Right cardiac atrium (tissue), 5 donors: ENCODE measurements around the gene LAMP2. TPM values are rescaled to one million over a fixed set of nuclear protein-coding genes. Genes with fewer than 3 reads are reported as not detected.

ENCODE experiments used
- ATAC-seq, 2 donors: fragments of 200-7000 bp; cut with Tn5 transposase; one replicate each; pipeline versions ENCODE4 v1.8.0 to v1.9.1; 2020; ENCODE audit warnings: moderate library complexity in 2 of 2, mild to moderate bottlenecking in 1 of 2
- DNase-seq, 3 donors: peaks; one replicate each; pipeline ENCODE4 v3.0.0-alpha.2; 2020
- H3K27ac ChIP-seq: one replicate; pipeline ENCODE4 v1.5.1; 2013; ENCODE audit warnings: mild to moderate bottlenecking, low read length, control low read depth, moderate library complexity
- H3K27me3 ChIP-seq: one replicate; pipeline ENCODE4 v1.6.1; 2013; ENCODE audit not compliant: control insufficient read depth, insufficient read depth
- H3K4me1 ChIP-seq: one replicate; pipeline ENCODE4 v1.6.1; 2013; ENCODE audit warnings: low read length; ENCODE audit not compliant: control insufficient read depth, insufficient read depth
- H3K4me3 ChIP-seq: one replicate; pipeline ENCODE4 v1.5.1; 2013; ENCODE audit warnings: low read length, control low read depth
- H3K9me3 ChIP-seq: one replicate; pipeline ENCODE4 v1.6.1; 2013; ENCODE audit warnings: low read length; ENCODE audit not compliant: control insufficient read depth
- WGBS: extraction: QIAGEN DNeasy Blood & Tissue Kit; methylation state at CpG from one replicate; pipeline ENCODE4 v1.1.7; 2013; 5-methylcytosine and 5-hydroxymethylcytosine counted together
- intact Hi-C, 4 donors: fragments of 100-400 bp; cut with DNase I; formaldehyde crosslinking; loops; one replicate each; pipeline versions ENCODE4 v1.11.0 to v1.14.0; 2022 to 2023
- polyA plus RNA-seq: library from polyadenylated mRNA; stranded (reverse); fragments of 200-250 nt; gene quantifications from one replicate; pipeline ENCODE4 v1.2.3, GENCODE V29; 2013
- total RNA-seq, 4 donors: library from RNA; stranded (reverse); fragmentation: NEBNext Ultra II Directional; extraction: Animal tissue kit (Norgen Biotek cat#: 25700); gene quantifications; one replicate each; pipeline ENCODE4 v1.2.1, GENCODE V29; 2021
- donor health status: healthy with polysubstance abuse.
- donor health status: DM: no; HTN: yes; CAD: no.
- donor health status: DM: no; HTN: no; CAD: no.
- donor health status: DM: no; HTN: yes; CAD: no; lungs with severe emphysema.
- donor health status: DM: yes; HTN: yes; CAD: no.

LAMP2 gene
- total and polyA plus RNA-seq, 5 donors: 37.6 to 80.0 (median 74.7) TPM

DNA sequence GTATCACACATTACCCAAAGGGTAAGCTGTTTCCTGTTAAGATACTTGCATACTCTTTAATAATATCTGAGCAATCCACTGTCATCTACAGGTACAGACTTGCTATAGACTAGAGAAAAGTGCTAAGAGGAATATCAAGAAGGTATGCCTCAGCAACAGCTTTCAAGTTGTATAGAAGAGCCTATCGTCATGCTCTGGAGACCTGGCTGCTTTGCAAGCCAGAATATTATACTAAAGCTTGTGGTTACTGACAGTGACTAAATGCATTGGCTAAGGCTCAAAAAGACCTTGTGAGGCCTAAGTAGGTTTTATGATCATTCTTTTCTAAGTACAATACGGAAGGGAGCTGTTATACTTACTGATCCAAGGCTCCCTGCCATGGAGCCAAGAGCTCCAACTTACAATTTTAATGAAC is 11.3 kb downstream of the LAMP2 start:
- Histone ChIP-seq H3K9me3 (no peaks in the 10 kb centered on the region), H3K4me1 (peaks cover 2% of the 10 kb centered on the region), H3K27me3 (no peaks in the 10 kb centered on the region), H3K4me3 (no peak overlapping the region), H3K27ac (no peak overlapping the region)
- DNase-seq (no peak), ATAC-seq (no peak)
- 27% methylated on average over 2 of the region's 2 CpGs for WGBS
- intact Hi-C loops: no loop called here

DNA sequence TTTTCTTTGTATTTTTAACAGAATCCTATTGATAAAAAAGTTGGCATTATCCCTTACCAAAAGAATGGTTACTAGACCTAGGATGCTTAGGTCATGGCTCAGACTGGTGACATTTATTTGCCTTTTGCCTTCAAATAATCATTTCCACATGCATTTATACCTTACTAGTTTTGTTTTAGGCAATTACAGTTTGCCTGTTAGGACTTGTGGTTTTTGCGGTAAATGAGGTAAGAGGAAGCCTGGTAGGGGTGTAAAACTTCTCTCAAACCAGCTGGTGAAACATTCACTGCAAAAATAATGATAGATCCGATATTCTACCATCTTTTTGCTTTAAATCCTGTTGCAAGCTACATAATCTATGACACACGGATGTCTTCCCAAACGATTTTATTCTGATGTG is 12.1 kb downstream of the LAMP2 start:
- no peaks in the 10 kb centered on the region for H3K27me3 ChIP-seq
- WGBS: 68% methylated on average over 4 of the region's 4 CpGs
- H3K4me3 ChIP-seq: no peak overlapping the region
- no peak for ATAC-seq
- H3K9me3 ChIP-seq: no peaks in the 10 kb centered on the region
- no peak for DNase-seq
- intact Hi-C loops: no loop called here
- no peak overlapping the region for H3K27ac ChIP-seq
- H3K4me1 ChIP-seq: peaks cover 2% of the 10 kb centered on the region

DNA sequence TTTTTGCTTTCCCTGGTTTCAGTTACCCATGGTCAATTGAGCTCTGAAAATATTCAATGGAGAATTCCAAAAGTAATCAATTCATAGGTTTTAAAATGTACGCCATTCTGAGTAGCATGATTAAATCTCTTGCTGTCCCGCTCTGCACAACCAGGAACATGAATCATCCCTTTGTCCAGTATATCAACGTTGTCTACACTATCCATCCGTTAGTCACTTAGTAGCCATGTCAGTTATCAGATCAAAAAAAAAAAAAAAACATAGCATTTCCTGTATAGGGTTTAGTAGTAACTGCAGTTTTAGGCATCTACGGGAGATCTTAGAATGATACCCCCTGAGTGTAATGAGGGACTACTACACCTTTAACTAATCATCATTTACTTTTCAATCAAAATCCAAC is 15.1 kb downstream of the LAMP2 start:
- Histone ChIP-seq H3K9me3 (no peaks in the 10 kb centered on the region), H3K4me1 (no peaks in the 10 kb centered on the region), H3K27me3 (no peaks in the 10 kb centered on the region), H3K4me3 (no peak overlapping the region), H3K27ac (no peak overlapping the region)
- ATAC-seq: no peak
- WGBS: 78% methylated on average over 5 of the region's 5 CpGs
- intact Hi-C loops: no loop called here
- DNase-seq: no peak

DNA sequence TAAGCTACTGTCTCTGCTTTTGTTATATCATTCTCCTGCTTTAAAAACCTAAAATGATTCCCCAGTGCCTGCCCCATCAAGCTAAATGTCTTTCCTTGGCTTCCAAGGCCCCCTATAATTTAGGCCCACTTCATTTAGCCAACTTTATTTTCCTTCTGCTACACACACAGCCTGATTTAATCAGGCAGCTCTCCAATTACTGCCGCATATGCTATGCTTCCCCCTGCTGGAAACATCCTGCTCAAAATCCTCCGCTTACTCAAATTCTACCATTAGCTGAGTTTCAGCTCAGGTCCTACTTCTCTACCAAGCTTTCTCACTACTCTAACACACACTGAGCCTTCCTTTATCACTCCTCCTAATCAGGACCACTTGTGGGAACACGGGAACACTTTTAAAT is 17.0 kb downstream of the LAMP2 start:
- H3K4me1 ChIP-seq: no peaks in the 10 kb centered on the region
- no peaks in the 10 kb centered on the region for H3K27me3 ChIP-seq
- ATAC-seq (peak in 1 of 2 donors; percentile 26), DNase-seq (no peak)
- no peaks in the 10 kb centered on the region for H3K9me3 ChIP-seq
- no peak overlapping the region for H3K4me3 ChIP-seq
- WGBS: 21% methylated on average over 3 of the region's 3 CpGs
- intact Hi-C loops: no loop called here
- no peak overlapping the region for H3K27ac ChIP-seq

DNA sequence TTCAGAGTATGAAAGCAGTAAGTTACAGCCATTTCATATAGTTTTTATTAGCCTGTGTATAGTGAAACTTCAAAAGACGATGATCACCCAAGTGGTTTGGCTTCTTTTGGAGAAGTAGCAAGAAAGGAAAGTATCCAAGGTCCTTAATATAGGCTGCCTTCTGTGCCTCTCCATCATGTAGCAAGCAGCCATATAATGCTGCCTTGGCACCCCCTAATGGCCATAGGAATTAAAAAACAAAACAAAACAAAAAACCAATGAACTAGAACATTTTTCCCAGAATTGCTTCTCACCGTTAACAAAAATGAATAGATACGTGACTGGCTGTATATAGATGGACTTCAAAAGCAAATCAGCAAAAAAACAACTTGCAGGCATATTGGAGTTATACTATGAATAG is 18.9 kb downstream of the LAMP2 start:
- Histone ChIP-seq H3K4me3 (no peak overlapping the region), H3K9me3 (no peaks in the 10 kb centered on the region), H3K27ac (no peak overlapping the region), H3K27me3 (no peaks in the 10 kb centered on the region), H3K4me1 (no peaks in the 10 kb centered on the region)
- intact Hi-C loops: no loop called here
- DNase-seq (no peak), ATAC-seq (no peak)
- 59% methylated on average over 3 of the region's 3 CpGs for WGBS

- H3K9me3 ChIP-seq: no peaks in the 10 kb centered on the region
- 53% methylated on average over 8 of the region's 8 CpGs for WGBS
- no peaks in the 10 kb centered on the region for H3K4me1 ChIP-seq
- no peak overlapping the region for H3K4me3 ChIP-seq
- intact Hi-C loops: loop anchor here in 1 of 4 donors (10.0 kb wide), 1 partner anchor 82 kb away; the partner anchor contains the start of gene ATP1B4
- no peaks in the 10 kb centered on the region for H3K27me3 ChIP-seq
- no peak for ATAC-seq
- no peak overlapping the region for H3K27ac ChIP-seq
- DNase-seq: no peak
These were observed 22.6 kb downstream of the LAMP2 start for GRCh38 chrX:120446498-120446897.

DNA sequence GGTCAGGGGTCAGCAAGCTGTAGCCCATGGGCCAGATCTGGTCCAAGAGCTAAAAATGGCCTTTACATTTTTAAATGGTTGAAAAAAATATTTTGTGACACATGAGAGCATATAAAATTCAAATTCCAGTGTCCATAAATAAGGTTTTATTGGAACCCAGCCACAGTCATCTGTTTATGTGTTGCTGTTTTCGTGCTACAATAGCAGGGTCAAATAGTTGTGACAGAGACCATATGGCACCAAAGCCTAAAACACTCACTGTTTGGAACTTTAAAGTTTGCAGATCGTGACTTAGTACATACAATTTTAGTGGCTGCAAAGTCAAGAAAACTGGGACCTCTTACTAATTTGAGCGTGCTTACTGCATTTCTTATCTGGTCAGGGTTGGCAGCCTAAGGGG is 29.2 kb downstream of the LAMP2 start:
- Histone ChIP-seq H3K27me3 (no peaks in the 10 kb centered on the region), H3K9me3 (no peaks in the 10 kb centered on the region), H3K4me1 (no peaks in the 10 kb centered on the region), H3K4me3 (no peak overlapping the region), H3K27ac (no peak overlapping the region)
- intact Hi-C loops: loop anchor here in 1 of 4 donors (10.0 kb wide), 1 partner anchor 75 kb away; the partner anchor contains the start of gene ATP1B4
- ATAC-seq (no peak), DNase-seq (no peak)
- WGBS: 41% methylated on average over 3 of the region's 3 CpGs

GRCh38 chrX:120429776-120430540 is 39.1 kb downstream of the LAMP2 start:
- DNase-seq (no peak), ATAC-seq (no peak)
- Histone ChIP-seq H3K27ac (no peak overlapping the region), H3K9me3 (no peaks in the 10 kb centered on the region), H3K4me1 (no peaks in the 10 kb centered on the region), H3K4me3 (no peak overlapping the region), H3K27me3 (no peaks in the 10 kb centered on the region)
- 78% methylated on average over 2 of the region's 2 CpGs for WGBS
- intact Hi-C loops: no loop called here

- WGBS: 7% methylated on average over 2 of the region's 2 CpGs
- intact Hi-C loops: no loop called here
These were observed 40.8 kb downstream of the LAMP2 start for GRCh38 chrX:120428309-120428708.

DNA sequence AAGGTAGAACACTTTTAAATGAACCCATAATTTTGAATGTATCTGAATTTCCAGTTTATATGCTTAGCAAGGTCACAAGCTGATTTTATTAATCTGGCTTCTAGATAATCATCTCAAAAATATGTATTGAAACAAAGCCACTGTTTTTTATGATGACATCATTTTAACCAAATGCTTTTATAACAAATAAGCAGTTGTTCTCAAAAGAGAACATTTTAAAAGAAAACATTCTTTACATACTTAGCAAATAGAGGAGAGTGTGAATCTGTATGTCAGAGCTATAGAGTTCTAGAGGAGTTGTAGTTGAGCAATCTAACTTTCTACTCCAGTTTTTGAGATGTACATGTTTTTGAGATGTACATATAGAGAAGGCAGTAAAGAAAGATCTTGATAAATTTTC is 42.5 kb downstream of the LAMP2 start:
- DNase-seq: no peak
- Histone ChIP-seq H3K9me3 (no peaks in the 10 kb centered on the region), H3K27ac (no peak overlapping the region), H3K4me3 (no peak overlapping the region), H3K4me1 (no peaks in the 10 kb centered on the region), H3K27me3 (no peaks in the 10 kb centered on the region)
- ATAC-seq: no peak
- intact Hi-C loops: no loop called here

More at GRCh38 chrX:120428309-120428708, 40.8 kb downstream of the LAMP2 start:
- no peak for DNase-seq
- ATAC-seq: peak in 1 of 2 donors; percentile 65
- H3K4me3 ChIP-seq: no peak overlapping the region
- H3K9me3 ChIP-seq: no peaks in the 10 kb centered on the region
- no peaks in the 10 kb centered on the region for H3K4me1 ChIP-seq
- H3K27ac ChIP-seq: no peak overlapping the region
- no peaks in the 10 kb centered on the region for H3K27me3 ChIP-seq

GRCh38 chrX:120419463-120419862 is 49.6 kb downstream of the LAMP2 start:
- Histone ChIP-seq H3K27ac (no peak overlapping the region), H3K27me3 (no peaks in the 10 kb centered on the region), H3K4me3 (no peak overlapping the region), H3K9me3 (no peaks in the 10 kb centered on the region), H3K4me1 (no peaks in the 10 kb centered on the region)
- intact Hi-C loops: no loop called here
- ATAC-seq: no peak
- WGBS: 32% methylated on average over 2 of the region's 2 CpGs
- no peak for DNase-seq

DNA sequence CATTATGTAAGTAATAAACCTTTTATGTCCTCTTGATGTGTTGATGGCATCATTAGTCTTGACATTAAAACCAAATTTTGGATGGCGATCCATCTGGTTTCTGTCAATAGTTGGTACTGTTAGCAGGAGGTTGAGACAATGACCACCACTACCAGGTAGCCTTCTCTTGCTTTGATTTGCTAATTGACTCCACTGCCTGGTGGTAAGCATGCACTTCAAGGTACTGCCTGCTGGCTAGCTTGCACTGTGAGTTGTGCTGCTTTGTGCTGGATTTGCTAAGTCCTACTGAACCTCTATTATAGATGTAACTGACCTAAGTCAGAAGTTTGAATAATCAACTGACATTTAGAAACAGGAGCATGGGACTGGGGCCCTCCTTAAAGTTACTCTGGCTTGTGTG is 60.9 kb downstream of the LAMP2 start:
- Histone ChIP-seq H3K27ac (no peak overlapping the region), H3K9me3 (no peaks in the 10 kb centered on the region), H3K27me3 (no peaks in the 10 kb centered on the region), H3K4me1 (no peaks in the 10 kb centered on the region), H3K4me3 (no peak overlapping the region)
- ATAC-seq (no peak), DNase-seq (no peak)
- intact Hi-C loops: no loop called here
- WGBS: 76% methylated on average over 1 of the region's 1 CpG
